MM.1S (cell line): ENCODE data around the gene RDH5.

Experiments used
- DNase-seq: peaks from one replicate; pipeline ENCODE4 v3.0.0-alpha.2; 2015
- H2AFZ ChIP-seq: fragments of 300-600 bp; sonication (generic); 2 replicates; pipeline ENCODE4 v1.6.0; 2016; ENCODE audit warnings: antibody characterized with exemption, low read length
- H3F3A ChIP-seq: fragments of 300-600 bp; sonication (generic); 2 replicates; pipeline ENCODE4 v1.6.1; 2016; ENCODE audit warnings: mild to moderate bottlenecking, antibody characterized with exemption, low read length, moderate library complexity, mixed read lengths; ENCODE audit not compliant: insufficient read depth
- H3K27ac ChIP-seq: fragments of 300-600 bp; sonication (generic); 2 replicates; pipeline ENCODE4 v1.5.1; 2016; ENCODE audit warnings: mild to moderate bottlenecking, low read length
- H3K27me3 ChIP-seq: fragments of 300-600 bp; sonication (generic); replicated peaks from 2 replicates; pipeline ENCODE4 v1.6.0; 2016; ENCODE audit warnings: low read length; ENCODE audit not compliant: insufficient read depth
- H3K36me3 ChIP-seq: fragments of 300-600 bp; sonication (generic); replicated peaks from 2 replicates; pipeline ENCODE4 v1.6.1; 2016; ENCODE audit warnings: mild to moderate bottlenecking, low read length, mixed read lengths; ENCODE audit not compliant: insufficient read depth
- H3K4me1 ChIP-seq: fragments of 300-600 bp; sonication (generic); 2 replicates; pipeline ENCODE4 v1.6.1; 2016; ENCODE audit warnings: low read length, mixed read lengths
- H3K4me2 ChIP-seq: fragments of 300-600 bp; sonication (generic); 2 replicates; pipeline ENCODE4 v1.6.0; 2016; ENCODE audit warnings: low read depth, low read length
- H3K4me3 ChIP-seq: fragments of 300-600 bp; sonication (generic); 2 replicates; pipeline ENCODE4 v1.5.1; 2016; ENCODE audit warnings: low read length, mixed read lengths
- H3K79me2 ChIP-seq: fragments of 300-600 bp; sonication (generic); 2 replicates; pipeline ENCODE4 v1.6.1; 2016; ENCODE audit warnings: mixed run types, low read length, mixed read lengths
- H3K9ac ChIP-seq: fragments of 300-600 bp; sonication (generic); 2 replicates; pipeline ENCODE4 v1.6.1; 2016; ENCODE audit warnings: low read length, mixed read lengths
- H3K9me2 ChIP-seq: fragments of 300-600 bp; sonication (generic); replicated peaks from 2 replicates; pipeline ENCODE4 v1.6.1; 2016; ENCODE audit warnings: mild to moderate bottlenecking, low read length, mixed read lengths; ENCODE audit not compliant: insufficient read depth
- H3K9me3 ChIP-seq: fragments of 300-600 bp; sonication (generic); replicated peaks from 2 replicates; pipeline ENCODE4 v1.6.1; 2016; ENCODE audit warnings: mild to moderate bottlenecking, low read length, mixed read lengths; ENCODE audit not compliant: insufficient read depth
- H4K20me1 ChIP-seq: fragments of 300-600 bp; sonication (generic); 2 replicates; pipeline ENCODE4 v1.6.1; 2016; ENCODE audit warnings: mild to moderate bottlenecking, low read length, moderate library complexity, mixed read lengths; ENCODE audit not compliant: insufficient read depth
- EZH2 ChIP-seq: fragments of 300-600 bp; sonication (generic); optimal IDR thresholded peaks from 2 replicates; pipeline ENCODE3; 2017; ENCODE audit warnings: low read depth, mild to moderate bottlenecking, antibody characterized with exemption, low read length, mixed read lengths
- EZH2phosphoT487 ChIP-seq: fragments of 300-600 bp; sonication (generic); IDR thresholded peaks from 2 replicates; pipeline ENCODE4 v1.6.1; 2018; ENCODE audit warnings: antibody characterized with exemption, low read length
- TF ChIP-seq, protein P1 (sequence below): fragments of 300-600 bp; sonication (generic); IDR thresholded peaks from 2 replicates; pipeline ENCODE4 v1.5.1; 2016; ENCODE audit warnings: antibody characterized with exemption, low read length, mixed read lengths

Gene RDH5

GRCh38 chr12:55746913-55747231, 26.7 kb downstream of the RDH5 start:
- no peaks in the 10 kb centered on the region; the same call in none of the 2 replicates for H3F3A ChIP-seq
- no peaks in the 10 kb centered on the region for H3K9me3 ChIP-seq
- no peak overlapping the region for H3K4me3 ChIP-seq
- H3K9me2 ChIP-seq, result no peaks in the 10 kb centered on the region
- H3K36me3 ChIP-seq, result no peaks in the 10 kb centered on the region
- H4K20me1 ChIP-seq, result no peaks in the 10 kb centered on the region
- H2AFZ ChIP-seq, result no peak overlapping the region
- no peak overlapping the region for H3K4me2 ChIP-seq
- H3K27me3 ChIP-seq, result 0 out of 2 replicates have a peak, but pooled peaks cover 4% of the 10 kb centered on the region
- TF ChIP-seq, protein P1, sequence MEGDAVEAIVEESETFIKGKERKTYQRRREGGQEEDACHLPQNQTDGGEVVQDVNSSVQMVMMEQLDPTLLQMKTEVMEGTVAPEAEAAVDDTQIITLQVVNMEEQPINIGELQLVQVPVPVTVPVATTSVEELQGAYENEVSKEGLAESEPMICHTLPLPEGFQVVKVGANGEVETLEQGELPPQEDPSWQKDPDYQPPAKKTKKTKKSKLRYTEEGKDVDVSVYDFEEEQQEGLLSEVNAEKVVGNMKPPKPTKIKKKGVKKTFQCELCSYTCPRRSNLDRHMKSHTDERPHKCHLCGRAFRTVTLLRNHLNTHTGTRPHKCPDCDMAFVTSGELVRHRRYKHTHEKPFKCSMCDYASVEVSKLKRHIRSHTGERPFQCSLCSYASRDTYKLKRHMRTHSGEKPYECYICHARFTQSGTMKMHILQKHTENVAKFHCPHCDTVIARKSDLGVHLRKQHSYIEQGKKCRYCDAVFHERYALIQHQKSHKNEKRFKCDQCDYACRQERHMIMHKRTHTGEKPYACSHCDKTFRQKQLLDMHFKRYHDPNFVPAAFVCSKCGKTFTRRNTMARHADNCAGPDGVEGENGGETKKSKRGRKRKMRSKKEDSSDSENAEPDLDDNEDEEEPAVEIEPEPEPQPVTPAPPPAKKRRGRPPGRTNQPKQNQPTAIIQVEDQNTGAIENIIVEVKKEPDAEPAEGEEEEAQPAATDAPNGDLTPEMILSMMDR, result no peak
- no peak for TF ChIP-seq EZH2
- no peak for TF ChIP-seq EZH2phosphoT487
- peaks cover 6% of the 10 kb centered on the region; the same call in 1 of the 2 replicates for H3K4me1 ChIP-seq
- no peak for DNase-seq
- no peaks in the 10 kb centered on the region for H3K79me2 ChIP-seq
- no peak overlapping the region for H3K9ac ChIP-seq
- H3K27ac ChIP-seq, result no peak overlapping the region

DNA sequence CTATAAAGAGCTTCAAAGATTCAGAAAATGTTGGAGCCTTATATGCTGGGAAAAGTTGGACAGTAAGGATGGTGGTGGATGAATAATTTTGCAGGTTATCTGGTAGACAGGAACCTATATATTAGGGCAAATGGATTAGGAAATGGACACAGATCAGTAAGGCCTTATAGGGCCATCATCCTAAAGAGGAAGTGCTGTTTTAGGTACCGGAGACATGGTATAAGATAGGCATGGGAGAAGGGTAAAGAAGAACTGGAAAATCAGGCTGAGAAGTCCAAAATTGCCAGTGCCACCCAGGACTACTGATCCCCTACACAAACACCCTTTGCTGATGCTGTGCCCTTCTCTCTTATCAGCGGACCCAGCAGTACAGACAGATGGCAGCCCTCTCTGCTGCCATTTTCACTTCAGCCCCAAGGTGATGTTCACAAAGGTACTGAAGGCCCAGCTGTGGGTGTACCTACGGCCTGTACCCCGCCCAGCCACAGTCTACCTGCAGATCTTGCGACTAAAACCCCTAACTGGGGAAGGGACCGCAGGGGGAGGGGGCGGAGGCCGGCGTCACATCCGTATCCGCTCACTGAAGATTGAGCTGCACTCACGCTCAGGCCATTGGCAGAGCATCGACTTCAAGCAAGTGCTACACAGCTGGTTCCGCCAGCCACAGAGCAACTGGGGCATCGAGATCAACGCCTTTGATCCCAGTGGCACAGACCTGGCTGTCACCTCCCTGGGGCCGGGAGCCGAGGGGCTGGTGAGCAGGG, 28.2 kb downstream of the RDH5 start:
- Histone ChIP-seq H3K4me2 (no peak overlapping the region), H3K27me3 (no peaks in the 10 kb centered on the region), H3K36me3 (peaks cover 2% of the 10 kb centered on the region; the same call in 1 of the 2 replicates), H3K79me2 (no peaks in the 10 kb centered on the region), H3K4me1 (peaks cover 6% of the 10 kb centered on the region; the same call in 1 of the 2 replicates), H2AFZ (no peak overlapping the region), H3K27ac (no peak overlapping the region), H3K4me3 (no peak overlapping the region), H4K20me1 (no peaks in the 10 kb centered on the region), H3K9me3 (no peaks in the 10 kb centered on the region), H3K9ac (no peak overlapping the region), H3F3A (no peaks in the 10 kb centered on the region; the same call in none of the 2 replicates), H3K9me2 (no peaks in the 10 kb centered on the region)
- DNase-seq, result no peak
- TF ChIP-seq EZH2 (no peak), EZH2phosphoT487 (no peak)
- TF ChIP-seq, protein P1, result no peak

DNA sequence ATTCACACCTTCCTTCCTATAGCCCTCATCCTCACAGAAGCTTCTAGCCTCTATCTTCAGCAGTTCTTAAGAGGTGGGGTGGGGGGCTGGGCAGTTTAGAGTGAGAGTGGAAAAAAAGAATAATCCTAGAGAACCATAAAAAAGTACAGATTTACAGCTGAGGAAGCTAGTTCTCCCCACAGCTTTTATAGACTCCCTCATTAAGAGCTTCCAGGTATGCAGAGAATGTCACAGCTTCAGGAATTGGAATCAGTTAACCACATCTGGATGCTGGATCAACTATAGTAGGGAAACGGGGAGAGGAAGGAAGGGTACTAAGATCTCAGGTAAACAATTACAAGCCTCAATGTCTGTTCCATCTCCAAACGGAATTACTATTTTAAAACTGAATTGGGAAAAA, 35.1 kb downstream of the RDH5 start:
- TF ChIP-seq, protein P1, result no peak
- Histone ChIP-seq H3K4me2 (no peak overlapping the region), H3K27me3 (no peaks in the 10 kb centered on the region), H3K9me3 (no peaks in the 10 kb centered on the region), H2AFZ (no peak overlapping the region), H3K4me3 (no peak overlapping the region), H3K9me2 (no peaks in the 10 kb centered on the region), H3K36me3 (peaks cover 12% of the 10 kb centered on the region; the same call in 1 of the 2 replicates), H3F3A (no peaks in the 10 kb centered on the region), H4K20me1 (no peaks in the 10 kb centered on the region), H3K27ac (no peak overlapping the region), H3K9ac (no peak overlapping the region), H3K79me2 (no peaks in the 10 kb centered on the region), H3K4me1 (no peaks in the 10 kb centered on the region)
- no peak for DNase-seq
